MM.1S (cell line): Measurements from ENCODE around the gene CROT.

Source experiments
- EZH2 ChIP-seq: fragments of 300-600 bp; sonication (generic); optimal IDR thresholded peaks from 2 replicates; pipeline ENCODE3; 2017; ENCODE audit warnings: low read depth, mild to moderate bottlenecking, antibody characterized with exemption, low read length, mixed read lengths
- EZH2phosphoT487 ChIP-seq: fragments of 300-600 bp; sonication (generic); IDR thresholded peaks from 2 replicates; pipeline ENCODE4 v1.6.1; 2018; ENCODE audit warnings: antibody characterized with exemption, low read length
- TF ChIP-seq, protein P1 (sequence below): fragments of 300-600 bp; sonication (generic); IDR thresholded peaks from 2 replicates; pipeline ENCODE4 v1.5.1; 2016; ENCODE audit warnings: antibody characterized with exemption, low read length, mixed read lengths

DNA sequence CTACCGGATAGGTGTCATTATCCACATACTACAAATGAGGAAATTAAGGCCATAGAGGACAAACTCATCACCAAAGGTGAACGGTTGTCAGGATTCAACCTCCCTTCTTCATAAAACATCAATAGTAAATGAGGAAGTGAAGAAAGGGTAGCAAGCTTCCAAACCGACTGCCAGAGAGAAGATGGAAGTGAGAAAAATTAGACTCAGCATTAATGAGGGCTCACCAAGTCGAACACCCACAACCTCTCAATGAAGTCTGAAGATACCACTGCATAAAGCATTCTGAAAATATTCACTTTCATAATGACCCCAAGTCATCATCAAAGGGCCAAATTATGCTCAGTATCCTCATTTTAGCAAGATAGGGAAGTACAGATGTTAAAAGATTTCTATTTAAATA is 100.4 kb downstream of the CROT start:
- TF ChIP-seq, protein P1, sequence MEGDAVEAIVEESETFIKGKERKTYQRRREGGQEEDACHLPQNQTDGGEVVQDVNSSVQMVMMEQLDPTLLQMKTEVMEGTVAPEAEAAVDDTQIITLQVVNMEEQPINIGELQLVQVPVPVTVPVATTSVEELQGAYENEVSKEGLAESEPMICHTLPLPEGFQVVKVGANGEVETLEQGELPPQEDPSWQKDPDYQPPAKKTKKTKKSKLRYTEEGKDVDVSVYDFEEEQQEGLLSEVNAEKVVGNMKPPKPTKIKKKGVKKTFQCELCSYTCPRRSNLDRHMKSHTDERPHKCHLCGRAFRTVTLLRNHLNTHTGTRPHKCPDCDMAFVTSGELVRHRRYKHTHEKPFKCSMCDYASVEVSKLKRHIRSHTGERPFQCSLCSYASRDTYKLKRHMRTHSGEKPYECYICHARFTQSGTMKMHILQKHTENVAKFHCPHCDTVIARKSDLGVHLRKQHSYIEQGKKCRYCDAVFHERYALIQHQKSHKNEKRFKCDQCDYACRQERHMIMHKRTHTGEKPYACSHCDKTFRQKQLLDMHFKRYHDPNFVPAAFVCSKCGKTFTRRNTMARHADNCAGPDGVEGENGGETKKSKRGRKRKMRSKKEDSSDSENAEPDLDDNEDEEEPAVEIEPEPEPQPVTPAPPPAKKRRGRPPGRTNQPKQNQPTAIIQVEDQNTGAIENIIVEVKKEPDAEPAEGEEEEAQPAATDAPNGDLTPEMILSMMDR, result no peak
- TF ChIP-seq EZH2 (no peak), EZH2phosphoT487 (no peak)
